Cerebellar cortex (tissue), 1 donor: ENCODE results near the gene PPARGC1A.

Experiments used
- DNase-seq: peaks from one replicate; pipeline ENCODE4 v3.0.0-alpha.2; 2015; ENCODE audit warnings: low spot score

PPARGC1A gene, protein sequence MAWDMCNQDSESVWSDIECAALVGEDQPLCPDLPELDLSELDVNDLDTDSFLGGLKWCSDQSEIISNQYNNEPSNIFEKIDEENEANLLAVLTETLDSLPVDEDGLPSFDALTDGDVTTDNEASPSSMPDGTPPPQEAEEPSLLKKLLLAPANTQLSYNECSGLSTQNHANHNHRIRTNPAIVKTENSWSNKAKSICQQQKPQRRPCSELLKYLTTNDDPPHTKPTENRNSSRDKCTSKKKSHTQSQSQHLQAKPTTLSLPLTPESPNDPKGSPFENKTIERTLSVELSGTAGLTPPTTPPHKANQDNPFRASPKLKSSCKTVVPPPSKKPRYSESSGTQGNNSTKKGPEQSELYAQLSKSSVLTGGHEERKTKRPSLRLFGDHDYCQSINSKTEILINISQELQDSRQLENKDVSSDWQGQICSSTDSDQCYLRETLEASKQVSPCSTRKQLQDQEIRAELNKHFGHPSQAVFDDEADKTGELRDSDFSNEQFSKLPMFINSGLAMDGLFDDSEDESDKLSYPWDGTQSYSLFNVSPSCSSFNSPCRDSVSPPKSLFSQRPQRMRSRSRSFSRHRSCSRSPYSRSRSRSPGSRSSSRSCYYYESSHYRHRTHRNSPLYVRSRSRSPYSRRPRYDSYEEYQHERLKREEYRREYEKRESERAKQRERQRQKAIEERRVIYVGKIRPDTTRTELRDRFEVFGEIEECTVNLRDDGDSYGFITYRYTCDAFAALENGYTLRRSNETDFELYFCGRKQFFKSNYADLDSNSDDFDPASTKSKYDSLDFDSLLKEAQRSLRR

GRCh38 chr4:23889814-23890341, at the start of gene PPARGC1A:
PPARGC1A (minus strand) TSS chr4:23890047; CDS start chr4:23889957, 90 bp downstream.
- peak; percentile 77 for DNase-seq

- peak; percentile 29 for DNase-seq
Measured at GRCh38 chr4:23938796-23939195, 48.9 kb upstream of the PPARGC1A start.

DNA sequence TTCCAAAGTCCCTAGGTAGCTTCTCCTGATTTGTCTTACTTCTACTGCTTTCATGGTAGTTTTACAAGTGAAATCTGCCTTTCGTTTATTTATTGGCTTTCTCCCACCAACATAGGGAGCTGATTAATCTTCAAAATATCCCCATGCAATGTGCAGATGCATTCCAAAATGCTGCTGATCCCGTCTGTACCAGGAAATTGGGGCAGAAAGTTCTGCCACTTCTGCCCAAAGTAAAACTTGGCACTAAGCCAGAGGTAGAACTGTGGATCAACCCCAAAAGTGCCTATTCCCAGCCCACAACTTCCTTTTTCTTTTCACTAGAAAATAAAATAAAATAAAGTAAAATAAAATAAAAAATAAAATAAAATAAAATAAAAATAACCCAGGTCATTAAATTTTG, 47.3 kb upstream of the PPARGC1A start:
- DNase-seq, result no peak

- DNase-seq, result no peak
Measured at GRCh38 chr4:23934915-23935314, 45.1 kb upstream of the PPARGC1A start.

DNA sequence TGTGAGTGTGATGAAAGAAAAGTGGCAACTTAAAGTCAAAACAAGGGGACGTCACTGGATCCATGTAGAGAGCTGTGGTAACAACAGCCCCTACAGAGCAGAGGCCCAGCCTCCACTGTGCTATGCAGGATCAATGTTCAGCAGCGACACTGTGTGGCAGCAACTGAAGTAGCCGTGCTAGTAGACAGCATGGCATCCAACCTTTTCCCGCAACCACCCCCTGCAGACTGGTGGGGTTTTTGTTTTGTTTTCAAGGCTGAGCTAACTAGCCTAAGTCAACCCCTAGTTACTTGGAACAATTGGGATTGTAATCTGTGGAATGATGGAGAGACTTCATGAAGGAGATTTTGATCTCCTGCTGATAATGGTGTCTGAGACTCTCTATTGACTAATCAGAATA, 44.4 kb upstream of the PPARGC1A start:
- DNase-seq, result no peak

GRCh38 chr4:23932901-23933308, 43.1 kb upstream of the PPARGC1A start:
- DNase-seq, result no peak

- DNase-seq, result no peak
Measured at GRCh38 chr4:23932186-23932585, 42.3 kb upstream of the PPARGC1A start.

DNA sequence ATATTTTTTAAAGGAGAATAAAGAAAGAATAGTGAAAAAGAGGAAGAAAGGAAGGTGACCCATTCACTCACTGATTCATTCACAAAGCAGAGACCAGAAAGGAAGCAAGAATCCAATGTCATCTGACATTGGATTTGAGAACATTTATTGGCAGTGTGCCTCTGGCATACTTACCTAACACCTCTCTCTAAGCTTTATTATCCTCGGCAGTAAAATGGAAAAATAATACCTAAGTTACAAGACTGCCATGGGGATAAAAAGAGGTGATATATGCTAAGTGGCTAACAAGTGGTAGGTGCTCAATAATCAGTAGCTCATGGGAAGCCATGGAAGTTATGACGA, 41.6 kb upstream of the PPARGC1A start:
- peak; percentile 48 for DNase-seq

DNA sequence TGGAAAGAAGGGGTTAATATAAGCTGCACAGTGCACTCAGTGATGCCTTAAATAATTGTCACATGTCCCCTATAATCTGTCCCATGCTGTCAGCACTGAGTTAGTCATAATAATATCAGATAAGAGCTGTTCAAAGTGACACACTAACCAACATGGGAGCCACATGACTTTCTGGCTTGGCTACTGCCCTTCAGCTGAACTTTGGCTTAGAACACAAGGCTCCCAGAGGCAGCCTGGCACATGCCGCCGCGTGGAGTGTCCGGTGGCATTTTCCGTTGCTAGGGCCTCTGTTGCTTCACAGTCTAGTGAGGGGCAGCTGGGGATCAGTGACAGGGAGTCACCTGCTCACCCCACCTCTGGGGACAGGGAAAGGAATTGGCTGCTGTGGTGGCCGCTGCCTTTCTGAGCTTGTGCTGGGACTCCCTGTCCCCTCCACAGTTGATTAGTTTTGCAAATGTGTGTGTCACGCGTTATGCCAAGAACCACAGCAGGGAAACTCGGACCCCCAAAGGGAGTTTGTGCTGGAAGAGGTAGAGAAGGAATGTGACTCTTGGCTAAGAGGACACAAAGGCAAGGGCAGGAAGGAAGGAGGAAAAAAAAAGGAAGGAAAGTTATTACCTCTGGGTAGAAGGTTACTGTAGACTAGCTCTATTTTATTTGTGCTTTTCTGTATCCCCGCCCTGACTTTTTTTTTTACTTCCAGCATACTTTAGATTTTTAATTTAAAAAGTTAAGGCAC, 41.1 kb upstream of the PPARGC1A start:
- peak; percentile 37 for DNase-seq

DNA sequence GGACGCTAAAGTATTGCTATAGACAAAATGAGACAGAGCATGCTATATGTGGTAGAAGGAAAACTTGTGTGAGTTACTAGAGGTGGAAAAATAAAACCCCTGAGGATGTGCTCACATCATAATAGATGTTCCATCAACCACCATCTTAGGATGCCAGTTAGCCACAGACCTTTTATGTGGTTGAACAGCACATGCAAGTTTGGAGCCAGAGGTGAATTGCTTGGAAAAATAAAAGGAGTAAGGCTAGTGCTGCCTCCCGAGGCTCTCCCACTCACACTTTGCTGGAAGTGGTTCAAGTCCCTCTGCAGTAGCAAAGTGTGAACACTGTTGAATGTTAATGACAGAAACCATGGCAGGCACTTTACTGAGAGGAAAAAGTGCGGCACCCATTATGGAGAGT, 39.4 kb upstream of the PPARGC1A start:
- no peak for DNase-seq

- no peak for DNase-seq
Measured at GRCh38 chr4:23924556-23924955, 34.7 kb upstream of the PPARGC1A start.

DNA sequence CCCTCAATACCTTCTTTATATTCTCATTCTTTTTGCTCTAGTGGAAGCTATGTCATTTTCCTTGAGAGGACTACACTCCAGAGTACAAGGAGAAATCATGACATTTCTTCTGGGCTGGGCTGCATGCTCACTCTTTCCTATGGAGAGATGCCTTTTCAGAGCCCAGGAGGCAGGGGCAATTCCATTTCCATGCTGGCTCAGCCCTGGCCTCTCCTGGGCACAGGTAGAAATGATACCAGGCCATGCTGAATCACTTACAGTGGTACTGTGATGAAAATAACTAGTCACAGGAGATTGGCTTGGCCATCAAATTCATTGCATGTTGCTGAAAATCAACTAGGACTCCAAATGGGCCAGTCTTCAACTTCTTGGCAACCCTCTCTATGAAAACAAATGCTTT, 34.0 kb upstream of the PPARGC1A start:
- no peak for DNase-seq

- DNase-seq, result no peak
Measured at GRCh38 chr4:23923141-23923540, 33.3 kb upstream of the PPARGC1A start.

DNA sequence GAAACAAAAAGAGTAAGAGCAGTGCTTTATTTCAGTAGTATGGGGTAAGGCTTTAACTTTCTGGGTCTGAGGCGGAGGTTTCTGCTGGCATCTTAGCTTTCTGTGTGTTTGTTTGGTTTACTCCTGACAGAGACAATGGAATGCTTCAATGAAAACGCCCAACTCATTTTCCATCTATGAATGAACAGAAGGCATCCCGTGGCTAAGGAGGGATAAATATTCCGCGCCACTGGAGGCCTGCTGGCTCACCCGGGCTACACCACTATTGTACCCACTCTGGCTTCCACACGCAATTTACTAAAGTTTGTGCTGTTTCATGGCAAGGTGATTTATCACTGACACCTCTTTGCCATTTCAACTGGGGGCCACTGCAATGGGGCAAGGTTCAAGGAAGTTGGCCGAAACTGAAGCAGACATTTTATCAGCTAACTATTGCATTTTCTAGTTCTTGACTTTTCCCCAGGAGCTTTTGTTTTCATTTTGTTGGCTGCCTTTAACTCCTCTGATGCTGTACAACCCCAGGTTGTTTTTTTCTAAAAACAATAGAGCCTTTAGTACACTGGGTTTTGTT, 32.8 kb upstream of the PPARGC1A start:
- DNase-seq, result no peak

- no peak for DNase-seq
Measured at GRCh38 chr4:23922013-23922412, 32.2 kb upstream of the PPARGC1A start.

- DNase-seq, result no peak
Measured at GRCh38 chr4:23921447-23921845, 31.6 kb upstream of the PPARGC1A start.

- no peak for DNase-seq
Measured at GRCh38 chr4:23920716-23921446, 31.0 kb upstream of the PPARGC1A start.

- no peak for DNase-seq
Measured at GRCh38 chr4:23920296-23920695, 30.4 kb upstream of the PPARGC1A start.

GRCh38 chr4:23916282-23916681, 26.4 kb upstream of the PPARGC1A start:
- DNase-seq, result no peak

GRCh38 chr4:23915459-23916132, 25.7 kb upstream of the PPARGC1A start:
- no peak for DNase-seq
